ENCODE measurements around the gene TLR9.

TLR9 gene

GRCh38 chr3:52195291-52195597, 30.2 kb downstream of the TLR9 start:
- TF ChIP-seq, protein P1, sequence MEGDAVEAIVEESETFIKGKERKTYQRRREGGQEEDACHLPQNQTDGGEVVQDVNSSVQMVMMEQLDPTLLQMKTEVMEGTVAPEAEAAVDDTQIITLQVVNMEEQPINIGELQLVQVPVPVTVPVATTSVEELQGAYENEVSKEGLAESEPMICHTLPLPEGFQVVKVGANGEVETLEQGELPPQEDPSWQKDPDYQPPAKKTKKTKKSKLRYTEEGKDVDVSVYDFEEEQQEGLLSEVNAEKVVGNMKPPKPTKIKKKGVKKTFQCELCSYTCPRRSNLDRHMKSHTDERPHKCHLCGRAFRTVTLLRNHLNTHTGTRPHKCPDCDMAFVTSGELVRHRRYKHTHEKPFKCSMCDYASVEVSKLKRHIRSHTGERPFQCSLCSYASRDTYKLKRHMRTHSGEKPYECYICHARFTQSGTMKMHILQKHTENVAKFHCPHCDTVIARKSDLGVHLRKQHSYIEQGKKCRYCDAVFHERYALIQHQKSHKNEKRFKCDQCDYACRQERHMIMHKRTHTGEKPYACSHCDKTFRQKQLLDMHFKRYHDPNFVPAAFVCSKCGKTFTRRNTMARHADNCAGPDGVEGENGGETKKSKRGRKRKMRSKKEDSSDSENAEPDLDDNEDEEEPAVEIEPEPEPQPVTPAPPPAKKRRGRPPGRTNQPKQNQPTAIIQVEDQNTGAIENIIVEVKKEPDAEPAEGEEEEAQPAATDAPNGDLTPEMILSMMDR (IDR thresholded peaks at IDR 0.05; ENCODE audit: low read depth, low read length, missing control alignments), result no peak
- Histone ChIP-seq H3K27ac (no peak overlapping the region), H3K4me3 (ENCODE audit: low read depth, low read length) (no peak overlapping the region), H3K36me3 (replicated peaks) (peaks cover 3% of the 10 kb centered on the region), H3K27me3 (replicated peaks) (no peaks in the 10 kb centered on the region)
- in situ Hi-C loops (cut with HindIII; ENCODE audit: low pct_ligation_motif_present, low sequenced_read_pairs), result no loop called here
- no peak for DNase-seq

DNA sequence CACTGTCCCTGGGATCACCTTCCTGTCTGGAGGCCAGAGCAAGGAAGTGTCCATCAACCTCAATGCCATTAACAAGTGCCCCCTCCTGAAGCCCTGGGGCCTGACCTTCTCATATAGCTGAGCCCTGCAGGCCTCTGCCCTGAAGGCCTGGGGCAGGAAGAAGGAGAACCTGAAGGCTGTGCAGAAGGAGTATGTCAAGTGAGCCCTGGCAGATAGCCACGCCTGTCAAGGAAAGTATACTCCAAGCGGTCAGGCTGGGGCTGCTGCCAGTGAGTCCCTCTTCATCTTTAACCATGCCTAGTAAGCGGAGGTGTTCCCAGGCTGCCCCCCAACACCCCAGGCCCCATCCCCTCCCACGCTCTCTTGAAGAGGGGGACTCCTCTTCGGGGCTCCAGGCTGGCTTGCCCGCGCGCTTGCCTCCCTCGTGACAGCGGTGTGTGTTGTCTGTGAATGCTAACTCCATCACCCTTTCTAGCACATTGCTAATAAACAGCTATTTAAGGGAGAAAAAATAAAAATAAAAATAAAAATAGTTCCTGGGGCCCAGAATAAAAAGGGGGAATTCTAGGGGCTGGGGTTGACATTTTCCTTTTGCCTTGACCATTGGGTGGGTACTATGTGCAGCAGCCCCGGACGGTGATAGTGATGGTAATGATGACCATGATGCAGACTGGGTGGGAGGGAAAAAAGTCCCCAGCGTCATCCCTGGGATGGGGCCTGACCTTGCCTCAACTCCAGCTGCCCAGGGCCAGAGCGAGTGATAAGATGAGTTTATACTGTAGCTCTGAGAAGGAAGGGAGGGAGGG, 30.8 kb downstream of the TLR9 start:
- Histone ChIP-seq H3K36me3 (replicated peaks) (peaks cover 3% of the 10 kb centered on the region), H3K4me3 (ENCODE audit: low read depth, low read length) (no peak overlapping the region), H3K27ac (no peak overlapping the region), H3K27me3 (replicated peaks) (no peaks in the 10 kb centered on the region)
- in situ Hi-C loops (cut with HindIII; ENCODE audit: low pct_ligation_motif_present, low sequenced_read_pairs), result no loop called here
- DNase-seq, result no peak
- TF ChIP-seq, protein P1 (IDR thresholded peaks at IDR 0.05; ENCODE audit: low read depth, low read length, missing control alignments), result no peak

DNA sequence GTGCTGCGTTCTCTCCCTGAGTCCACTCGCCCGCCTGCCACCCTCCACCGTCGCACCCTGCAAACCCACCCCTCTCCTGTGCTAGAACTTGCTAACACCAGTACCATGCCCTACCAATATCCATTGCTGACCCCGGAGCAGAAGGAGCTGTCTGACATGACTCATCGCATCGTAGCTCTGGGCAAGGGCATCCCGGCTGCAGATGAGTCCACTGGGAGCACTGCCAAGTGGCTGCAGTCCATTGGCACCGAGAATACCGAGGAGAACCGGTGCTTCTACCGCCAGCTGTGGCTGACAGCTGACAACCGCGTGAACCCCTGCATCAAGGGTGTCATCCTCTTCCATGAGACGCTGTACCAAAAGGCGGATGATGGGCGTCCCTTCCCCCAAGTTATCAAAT, 32.4 kb downstream of the TLR9 start:
- Histone ChIP-seq H3K36me3 (replicated peaks) (no peaks in the 10 kb centered on the region), H3K27me3 (replicated peaks) (no peaks in the 10 kb centered on the region), H3K4me3 (ENCODE audit: low read depth, low read length) (no peak overlapping the region), H3K27ac (no peak overlapping the region)
- DNase-seq, result no peak
- in situ Hi-C loops (cut with HindIII; ENCODE audit: low pct_ligation_motif_present, low sequenced_read_pairs), result no loop called here
- TF ChIP-seq, protein P1 (IDR thresholded peaks at IDR 0.05; ENCODE audit: low read depth, low read length, missing control alignments), result no peak

DNA sequence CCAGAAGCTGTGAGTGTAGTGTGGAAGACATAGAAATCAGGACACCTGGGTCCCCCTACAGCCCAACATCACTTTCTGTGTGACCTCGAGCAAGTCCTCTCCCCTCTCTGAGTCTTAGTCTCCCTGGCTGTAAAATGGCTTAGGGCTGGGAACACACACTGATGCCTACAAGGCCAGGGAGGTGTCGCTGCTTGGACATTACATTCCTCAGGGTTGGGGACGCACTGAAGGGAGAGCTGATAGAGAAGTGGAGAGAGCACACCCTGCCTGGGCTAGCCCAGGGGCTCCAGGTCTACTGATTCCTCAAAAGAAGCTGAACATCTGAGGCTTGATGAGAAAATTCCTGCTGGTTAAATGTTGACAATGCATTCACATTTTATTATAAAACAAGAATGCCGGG, 33.8 kb downstream of the TLR9 start:
- Histone ChIP-seq H3K36me3 (replicated peaks) (no peaks in the 10 kb centered on the region), H3K4me3 (ENCODE audit: low read depth, low read length) (no peak overlapping the region), H3K27ac (no peak overlapping the region), H3K27me3 (replicated peaks) (no peaks in the 10 kb centered on the region)
- TF ChIP-seq, protein P1 (IDR thresholded peaks at IDR 0.05; ENCODE audit: low read depth, low read length, missing control alignments), result no peak
- DNase-seq, result no peak
- in situ Hi-C loops (cut with HindIII; ENCODE audit: low pct_ligation_motif_present, low sequenced_read_pairs), result no loop called here

DNA sequence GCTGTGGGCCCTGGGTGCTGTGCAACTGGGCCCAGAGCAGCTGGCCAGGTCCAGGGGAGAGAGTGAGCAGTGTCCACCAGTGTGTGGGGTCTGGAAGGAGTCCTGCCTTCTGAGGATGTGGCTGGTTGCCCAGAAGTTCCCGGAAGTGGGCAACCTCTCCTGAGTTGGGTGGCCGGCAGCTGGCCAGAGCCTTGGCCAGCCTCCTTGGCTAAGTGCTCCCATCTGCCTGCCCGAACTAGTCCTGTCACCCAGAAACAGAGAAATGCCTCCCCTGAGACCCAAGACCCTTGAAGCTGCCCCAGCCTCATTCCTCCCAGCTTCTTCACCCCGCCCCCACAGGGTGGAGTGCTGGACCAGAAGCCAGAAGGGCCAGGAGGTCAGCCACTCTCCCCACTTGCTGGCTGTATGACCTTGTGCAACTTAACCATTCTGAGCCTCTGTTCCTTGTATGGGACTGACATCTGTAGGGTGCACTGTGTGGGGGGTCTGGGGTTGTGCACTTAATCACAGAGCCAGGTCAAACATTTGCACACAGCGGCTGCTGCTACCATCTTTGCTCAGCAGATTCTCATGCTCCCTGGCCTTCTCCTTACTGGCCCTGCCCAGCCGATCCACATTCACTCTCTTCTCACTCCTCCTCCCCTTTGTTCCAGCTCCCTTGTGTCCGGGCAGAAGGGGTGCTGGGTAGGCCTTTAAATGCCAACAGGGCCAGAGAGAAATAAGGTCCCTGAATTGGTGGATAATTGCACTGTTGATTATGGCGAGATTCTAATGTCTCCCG, 35.0 kb downstream of the TLR9 start:
- no peak overlapping the region for H3K4me3 ChIP-seq (ENCODE audit: low read depth, low read length)
- H3K27ac ChIP-seq, result no peak overlapping the region
- TF ChIP-seq, protein P1 (IDR thresholded peaks at IDR 0.05; ENCODE audit: low read depth, low read length, missing control alignments), result no peak
- H3K27me3 ChIP-seq (replicated peaks), result no peaks in the 10 kb centered on the region
- H3K36me3 ChIP-seq (replicated peaks), result no peaks in the 10 kb centered on the region
- no peak for DNase-seq
- in situ Hi-C loops (cut with HindIII; ENCODE audit: low pct_ligation_motif_present, low sequenced_read_pairs), result no loop called here

Data from brain microvascular endothelial cell (primary cell).